SK-N-SH treated with all-trans-retinoic acid at 6 μM for 48 hours (cell line): ENCODE results near the gene FAM9B.

Experiments used
- CSRNP3 ChIP-seq: fragments of 250-450 bp; sonication (Bioruptor Pico); IDR thresholded peaks from 2 replicates; pipeline ENCODE4 v1.5.1; 2021; ENCODE audit warnings: mild to moderate bottlenecking, moderate library complexity
- ESRRG ChIP-seq: fragments of 250-450 bp; sonication (Bioruptor Pico); IDR thresholded peaks from 2 replicates; pipeline ENCODE4 v1.6.1; 2021; ENCODE audit warnings: mild to moderate bottlenecking
- OSR1 ChIP-seq: fragments of 250-450 bp; sonication (Bioruptor Pico); IDR thresholded peaks from 2 replicates; pipeline ENCODE4 v1.8.0; 2022; ENCODE audit warnings: moderate library complexity, mild to moderate bottlenecking, inconsistent platforms
- RARB ChIP-seq: fragments of 250-450 bp; sonication (Bioruptor Pico); IDR thresholded peaks from 2 replicates; pipeline ENCODE4 v1.8.0; 2021; ENCODE audit warnings: mild to moderate bottlenecking, moderate library complexity
- ZC3H10 ChIP-seq: fragments of 250-450 bp; sonication (Bioruptor Pico); IDR thresholded peaks from 2 replicates; pipeline ENCODE4 v1.5.1; 2021; ENCODE audit warnings: mild to moderate bottlenecking, moderate library complexity
- ZFP3 ChIP-seq: fragments of 250-450 bp; sonication (Bioruptor Pico); IDR thresholded peaks from 2 replicates; pipeline ENCODE4 v1.5.0; 2020; ENCODE audit warnings: mild to moderate bottlenecking, moderate library complexity
- ZFP30 ChIP-seq: fragments of 450-650 bp; formaldehyde crosslinking; IDR thresholded peaks from 2 replicates; pipeline ENCODE4 v1.5.0; 2022; ENCODE audit warnings: mild to moderate bottlenecking, moderate library complexity
- ZNF8 ChIP-seq: fragments of 450-650 bp; formaldehyde crosslinking; IDR thresholded peaks from 2 replicates; pipeline ENCODE4 v1.5.0; 2020; ENCODE audit warnings: mild to moderate bottlenecking, moderate library complexity
- TF ChIP-seq, protein P1 (sequence below): fragments of 250-450 bp; sonication (Bioruptor Pico); IDR thresholded peaks from 2 replicates; pipeline ENCODE4 v1.8.0; 2020; ENCODE audit warnings: mild to moderate bottlenecking, moderate library complexity, borderline replicate concordance
- TF ChIP-seq, protein P2 (sequence below): fragments of 250-450 bp; sonication (Bioruptor Pico); IDR thresholded peaks from 2 replicates; pipeline ENCODE4 v1.5.1; 2020; ENCODE audit warnings: low read depth, mild to moderate bottlenecking, moderate library complexity

DNA sequence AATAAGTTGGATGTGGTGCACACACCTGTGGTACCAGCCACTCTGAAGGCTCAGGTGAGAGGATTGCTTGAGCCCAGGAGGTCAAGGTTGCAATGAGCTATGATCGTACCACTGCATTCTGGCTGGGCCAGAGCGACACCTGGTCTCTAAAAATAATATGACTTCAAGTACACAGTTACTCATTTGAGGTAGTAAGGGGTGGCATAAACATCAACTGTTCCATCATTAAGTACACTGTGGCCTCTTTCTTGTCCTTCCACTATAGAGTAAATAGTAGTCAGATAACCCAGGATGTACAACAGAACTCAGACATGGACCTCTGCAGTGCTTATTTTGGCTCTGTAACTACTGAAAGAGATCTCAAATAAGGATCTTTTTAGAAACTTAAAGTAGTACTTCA, 10.6 kb downstream of the FAM9B start:
- TF ChIP-seq, protein P1, sequence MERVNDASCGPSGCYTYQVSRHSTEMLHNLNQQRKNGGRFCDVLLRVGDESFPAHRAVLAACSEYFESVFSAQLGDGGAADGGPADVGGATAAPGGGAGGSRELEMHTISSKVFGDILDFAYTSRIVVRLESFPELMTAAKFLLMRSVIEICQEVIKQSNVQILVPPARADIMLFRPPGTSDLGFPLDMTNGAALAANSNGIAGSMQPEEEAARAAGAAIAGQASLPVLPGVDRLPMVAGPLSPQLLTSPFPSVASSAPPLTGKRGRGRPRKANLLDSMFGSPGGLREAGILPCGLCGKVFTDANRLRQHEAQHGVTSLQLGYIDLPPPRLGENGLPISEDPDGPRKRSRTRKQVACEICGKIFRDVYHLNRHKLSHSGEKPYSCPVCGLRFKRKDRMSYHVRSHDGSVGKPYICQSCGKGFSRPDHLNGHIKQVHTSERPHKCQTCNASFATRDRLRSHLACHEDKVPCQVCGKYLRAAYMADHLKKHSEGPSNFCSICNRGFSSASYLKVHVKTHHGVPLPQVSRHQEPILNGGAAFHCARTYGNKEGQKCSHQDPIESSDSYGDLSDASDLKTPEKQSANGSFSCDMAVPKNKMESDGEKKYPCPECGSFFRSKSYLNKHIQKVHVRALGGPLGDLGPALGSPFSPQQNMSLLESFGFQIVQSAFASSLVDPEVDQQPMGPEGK (CRISPR knock-in tag) = no peak
- TF ChIP-seq OSR1 (CRISPR knock-in tag) (no peak), ZFP30 (CRISPR knock-in tag) (no peak), RARB (no peak), ZC3H10 (CRISPR knock-in tag) (no peak), ZNF8 (CRISPR knock-in tag) (no peak), ZFP3 (CRISPR knock-in tag) (no peak), ESRRG (CRISPR knock-in tag) (no peak), CSRNP3 (CRISPR knock-in tag) (no peak)
- TF ChIP-seq, protein P2, sequence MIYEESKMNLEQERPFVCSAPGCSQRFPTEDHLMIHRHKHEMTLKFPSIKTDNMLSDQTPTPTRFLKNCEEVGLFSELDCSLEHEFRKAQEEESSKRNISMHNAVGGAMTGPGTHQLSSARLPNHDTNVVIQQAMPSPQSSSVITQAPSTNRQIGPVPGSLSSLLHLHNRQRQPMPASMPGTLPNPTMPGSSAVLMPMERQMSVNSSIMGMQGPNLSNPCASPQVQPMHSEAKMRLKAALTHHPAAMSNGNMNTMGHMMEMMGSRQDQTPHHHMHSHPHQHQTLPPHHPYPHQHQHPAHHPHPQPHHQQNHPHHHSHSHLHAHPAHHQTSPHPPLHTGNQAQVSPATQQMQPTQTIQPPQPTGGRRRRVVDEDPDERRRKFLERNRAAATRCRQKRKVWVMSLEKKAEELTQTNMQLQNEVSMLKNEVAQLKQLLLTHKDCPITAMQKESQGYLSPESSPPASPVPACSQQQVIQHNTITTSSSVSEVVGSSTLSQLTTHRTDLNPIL (CRISPR knock-in tag) = no peak
